LoVo (cell line): ENCODE data around the gene GJB5.
A peak's percentile ranks its signal among the peaks of the same experiment; 100 is the strongest.
"Not testable (repeated sequence)": the region's sequence is repeated elsewhere in the genome, so short reads cannot be mapped to it uniquely, and the experiment has no call there.

Experiments
- DNase-seq: peaks from one replicate; pipeline ENCODE4 v3.0.0-alpha.2; 2016; ENCODE audit warnings: low spot score

GJB5 gene

DNA sequence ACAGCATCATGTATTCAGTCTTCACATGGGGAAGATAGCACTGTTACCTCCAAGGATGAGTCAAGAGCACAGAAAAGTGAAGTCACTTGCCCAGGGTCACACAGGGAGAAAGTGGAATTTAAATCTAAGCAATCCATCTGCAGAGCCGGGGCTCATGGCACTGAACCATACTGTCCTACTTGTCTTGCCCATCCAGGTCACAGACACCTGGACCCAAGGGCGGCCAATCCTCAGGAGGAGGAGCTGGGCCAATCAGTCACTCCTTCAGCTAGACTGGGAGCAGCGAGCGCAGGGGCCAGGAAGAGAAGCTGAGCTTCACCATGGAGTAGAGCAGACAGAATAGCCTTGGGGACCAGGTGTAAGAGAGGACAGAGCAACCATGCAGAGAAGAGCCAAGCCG, 9.2 kb upstream of the GJB5 start:
- no peak for DNase-seq

GRCh38 chr1:34746101-34746500, 8.7 kb upstream of the GJB5 start:
- no peak for DNase-seq

DNA sequence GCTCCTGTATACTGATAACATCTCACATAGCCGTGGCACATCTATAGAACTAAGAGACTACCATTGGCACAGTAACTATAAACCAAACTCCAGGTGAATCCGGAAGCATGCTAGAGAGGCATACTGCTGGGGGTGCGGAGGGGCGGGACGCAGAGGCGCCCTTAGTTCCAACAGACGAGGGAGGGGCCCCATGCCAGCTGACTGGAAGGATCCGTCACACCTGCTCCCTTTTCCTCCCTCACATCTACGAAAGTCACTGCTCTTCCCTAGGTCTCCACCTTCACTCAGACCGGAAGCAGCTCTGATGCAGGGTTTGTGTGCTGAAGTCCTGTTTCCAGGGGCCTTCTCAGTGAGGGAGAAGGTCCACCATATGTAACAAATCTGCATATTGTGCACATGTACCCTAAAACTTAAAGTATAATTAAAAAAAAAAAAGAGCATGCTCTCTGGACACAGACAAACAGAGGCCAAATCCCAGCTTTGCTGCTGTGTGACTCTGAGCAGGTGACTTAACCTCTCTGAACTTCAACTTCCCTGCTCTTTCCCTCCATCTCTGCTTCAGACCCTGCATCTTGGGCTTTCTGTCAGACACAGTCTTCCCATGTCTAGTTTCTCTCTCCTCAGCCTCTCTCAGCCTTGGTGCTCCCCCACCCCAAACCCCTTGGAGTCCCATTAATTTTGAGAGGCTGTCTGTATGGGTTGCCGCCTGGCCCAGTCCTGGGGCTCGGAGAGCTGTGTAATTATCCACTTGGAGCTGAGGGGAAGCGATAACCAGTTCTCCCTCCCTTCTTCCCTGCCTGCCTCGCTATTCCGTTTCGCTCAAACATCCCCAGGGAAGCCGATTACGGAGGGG, 7.8 kb upstream of the GJB5 start:
- DNase-seq = no peak

GRCh38 chr1:34747638-34747941, 7.3 kb upstream of the GJB5 start:
- no peak for DNase-seq

DNA sequence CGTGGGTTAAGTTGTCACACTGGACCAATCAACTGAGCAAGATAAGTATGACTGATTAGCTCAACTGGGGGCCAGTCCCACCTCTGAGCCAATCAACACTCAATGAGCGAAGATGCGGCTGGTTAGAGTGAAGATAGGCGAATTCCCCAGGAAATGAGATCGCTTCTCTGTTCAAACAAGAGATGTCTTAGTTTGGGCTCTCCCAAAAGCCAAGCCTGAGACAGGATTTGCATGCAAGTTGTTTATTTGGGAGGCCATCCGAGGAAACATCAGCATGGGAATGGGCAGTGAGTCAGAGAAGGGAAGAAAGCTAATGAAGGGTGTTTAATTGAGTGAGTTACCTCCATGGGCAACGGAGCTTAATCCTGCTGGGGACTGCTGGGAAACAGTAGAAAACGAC, 4.9 kb upstream of the GJB5 start:
- no peak for DNase-seq

DNA sequence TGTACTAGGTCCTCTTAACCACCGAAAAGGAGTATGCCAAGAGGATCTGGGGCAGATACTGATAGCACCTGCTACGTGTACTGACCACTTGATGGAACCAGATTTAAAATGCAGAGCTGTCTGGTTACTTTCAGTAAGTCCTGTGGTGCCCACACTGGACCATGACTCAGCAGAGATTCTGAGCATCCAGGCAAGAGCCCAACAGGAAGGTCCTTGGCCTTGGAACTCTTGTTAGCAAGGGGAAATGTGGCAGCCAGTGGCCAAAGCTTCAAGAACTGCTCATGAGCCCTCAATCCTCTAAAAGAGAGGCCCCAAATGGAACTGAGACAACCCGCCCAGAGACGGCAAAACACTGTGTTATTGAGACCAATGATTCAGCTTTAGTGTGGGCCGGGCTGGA, 4.2 kb upstream of the GJB5 start:
- no peak for DNase-seq

- DNase-seq = no peak
Measured at GRCh38 chr1:34753163-34753562, 1.7 kb upstream of the GJB5 start.

- no peak for DNase-seq
Measured at GRCh38 chr1:34755961-34756360, 1.1 kb downstream of the GJB5 start.

GRCh38 chr1:34757386-34757785, 2.5 kb downstream of the GJB5 start:
- DNase-seq = no peak

- DNase-seq = no peak
Measured at GRCh38 chr1:34758751-34759150, 3.9 kb downstream of the GJB5 start.

- DNase-seq = peak; percentile 82
Measured at GRCh38 chr1:34759503-34760357, 4.9 kb downstream of the GJB5 start, which contains the start of gene GJB4. Gene GJB4 (plus strand): TSS chr1:34759740. CDS start chr1:34761255, 1,515 bp downstream.

DNA sequence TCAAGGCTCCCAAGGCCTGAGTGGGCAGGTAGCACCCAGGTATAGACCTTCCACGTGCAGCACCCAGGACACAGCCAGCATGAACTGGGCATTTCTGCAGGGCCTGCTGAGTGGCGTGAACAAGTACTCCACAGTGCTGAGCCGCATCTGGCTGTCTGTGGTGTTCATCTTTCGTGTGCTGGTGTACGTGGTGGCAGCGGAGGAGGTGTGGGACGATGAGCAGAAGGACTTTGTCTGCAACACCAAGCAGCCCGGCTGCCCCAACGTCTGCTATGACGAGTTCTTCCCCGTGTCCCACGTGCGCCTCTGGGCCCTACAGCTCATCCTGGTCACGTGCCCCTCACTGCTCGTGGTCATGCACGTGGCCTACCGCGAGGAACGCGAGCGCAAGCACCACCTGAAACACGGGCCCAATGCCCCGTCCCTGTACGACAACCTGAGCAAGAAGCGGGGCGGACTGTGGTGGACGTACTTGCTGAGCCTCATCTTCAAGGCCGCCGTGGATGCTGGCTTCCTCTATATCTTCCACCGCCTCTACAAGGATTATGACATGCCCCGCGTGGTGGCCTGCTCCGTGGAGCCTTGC, 6.4 kb downstream of the GJB5 start:
- DNase-seq = no peak

DNA sequence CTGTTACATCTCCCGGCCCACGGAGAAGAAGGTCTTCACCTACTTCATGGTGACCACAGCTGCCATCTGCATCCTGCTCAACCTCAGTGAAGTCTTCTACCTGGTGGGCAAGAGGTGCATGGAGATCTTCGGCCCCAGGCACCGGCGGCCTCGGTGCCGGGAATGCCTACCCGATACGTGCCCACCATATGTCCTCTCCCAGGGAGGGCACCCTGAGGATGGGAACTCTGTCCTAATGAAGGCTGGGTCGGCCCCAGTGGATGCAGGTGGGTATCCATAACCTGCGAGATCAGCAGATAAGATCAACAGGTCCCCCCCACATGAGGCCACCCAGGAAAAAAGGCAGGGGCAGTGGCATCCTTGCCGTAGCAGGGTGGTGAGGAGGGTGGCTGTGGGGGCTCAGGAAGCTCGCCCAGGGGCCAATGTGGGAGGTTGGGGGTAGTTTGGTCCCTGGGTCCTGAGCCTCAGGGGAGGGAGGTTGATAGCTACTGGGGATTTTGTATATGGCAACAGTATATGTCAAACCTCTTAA, 7.0 kb downstream of the GJB5 start:
- no peak for DNase-seq

DNA sequence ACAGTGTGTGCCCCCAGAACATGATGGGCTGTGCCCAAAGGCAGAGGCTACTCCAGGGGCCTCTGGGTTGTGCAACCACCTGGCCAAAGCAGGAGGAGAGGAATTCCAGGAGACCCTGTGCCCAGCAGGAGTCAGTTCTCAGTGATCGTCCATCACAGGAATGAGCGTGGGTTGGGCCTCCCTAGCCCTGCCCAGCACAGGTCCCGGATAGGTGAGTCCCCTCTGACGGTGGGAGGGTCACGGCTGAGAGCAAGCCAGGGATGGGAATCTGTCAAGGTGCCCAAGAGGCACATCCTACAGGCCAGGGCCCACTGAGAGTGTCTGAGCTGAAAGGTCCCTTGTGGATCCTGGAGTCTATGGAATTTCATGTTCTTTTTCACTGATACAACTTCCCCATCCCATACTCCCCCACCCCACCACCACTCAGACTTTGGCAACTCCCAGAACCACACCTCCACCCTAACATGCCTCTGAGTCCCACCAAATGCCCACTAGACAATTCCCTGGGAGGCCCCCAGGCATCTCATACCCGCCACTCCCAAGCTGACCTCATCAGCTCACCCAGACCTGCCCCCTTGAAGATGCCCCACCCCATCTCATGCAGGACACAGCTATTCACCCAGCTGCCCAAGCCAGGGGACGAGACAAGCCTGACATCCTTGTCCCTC, 7.8 kb downstream of the GJB5 start:
- DNase-seq = peak; percentile 68

GRCh38 chr1:34763142-34763781, 8.4 kb downstream of the GJB5 start:
- peak; percentile 91 for DNase-seq

GRCh38 chr1:34768856-34769255, 14.0 kb downstream of the GJB5 start:
- no peak for DNase-seq

DNA sequence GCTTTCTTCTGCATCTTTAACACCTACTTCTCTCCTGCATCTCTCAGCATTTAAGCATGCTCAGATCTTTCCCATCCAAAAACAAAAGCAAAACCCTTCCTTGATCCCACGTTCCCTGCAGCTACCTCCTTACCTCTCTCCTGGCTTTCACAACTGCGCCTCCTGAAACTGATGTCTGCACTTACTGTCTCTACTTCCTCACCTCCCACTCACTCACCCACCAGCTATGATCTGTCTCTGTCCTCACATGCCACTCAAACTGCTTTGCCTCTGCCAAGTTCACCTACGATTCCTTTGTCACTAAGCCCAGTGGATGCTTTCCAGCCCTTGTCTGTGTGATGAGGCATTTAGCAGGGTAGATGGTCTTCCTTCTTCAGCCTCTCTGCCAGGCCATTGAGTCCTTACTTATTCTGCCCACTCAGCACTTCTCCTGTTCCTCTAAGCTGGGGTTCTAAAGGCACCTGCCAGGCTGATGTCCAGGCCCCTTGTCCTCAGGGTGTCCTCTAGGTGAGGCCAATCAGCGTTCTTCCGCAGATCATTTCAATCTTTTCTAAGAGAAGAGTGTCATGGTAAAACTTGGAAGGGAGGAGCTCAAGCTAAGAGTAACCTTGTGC, 16.2 kb downstream of the GJB5 start:
- no peak for DNase-seq

DNA sequence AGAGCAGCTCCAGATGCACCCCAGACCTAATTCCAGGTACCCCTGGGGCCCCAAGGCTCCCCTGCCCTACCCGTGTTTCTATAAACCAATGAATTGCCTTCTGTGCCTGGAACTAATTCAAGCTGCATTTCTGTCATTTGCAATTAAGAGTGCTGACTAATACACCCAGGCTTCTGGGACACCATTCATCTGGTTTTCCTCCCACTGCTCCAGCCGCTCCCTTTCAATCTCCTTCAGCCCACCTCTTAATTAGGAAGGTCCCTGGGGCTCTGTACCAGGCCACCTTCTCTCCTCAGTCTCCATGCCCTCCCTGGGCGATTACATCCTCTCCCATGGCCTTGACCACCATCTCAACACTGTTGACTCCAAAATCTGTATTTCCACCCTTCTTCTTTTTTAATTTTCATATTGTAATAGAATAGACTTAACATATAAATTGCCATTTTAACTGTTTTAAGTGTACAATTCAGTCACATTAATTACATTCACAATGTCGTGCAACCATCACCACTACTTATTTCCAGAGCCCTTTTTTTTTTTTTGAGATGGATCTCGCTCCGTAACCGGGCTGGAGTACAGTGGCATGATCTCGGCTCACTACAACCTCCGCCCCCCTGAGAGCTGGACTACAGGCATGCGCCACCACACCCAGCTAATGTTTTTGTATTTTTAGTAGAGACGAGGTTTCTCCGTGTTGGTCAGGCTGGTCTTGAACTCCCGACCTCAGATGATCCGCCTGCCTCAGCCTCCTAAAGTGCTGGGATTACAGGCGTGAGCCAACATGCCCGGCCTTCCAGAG, 16.9 kb downstream of the GJB5 start:
- DNase-seq = no peak

DNA sequence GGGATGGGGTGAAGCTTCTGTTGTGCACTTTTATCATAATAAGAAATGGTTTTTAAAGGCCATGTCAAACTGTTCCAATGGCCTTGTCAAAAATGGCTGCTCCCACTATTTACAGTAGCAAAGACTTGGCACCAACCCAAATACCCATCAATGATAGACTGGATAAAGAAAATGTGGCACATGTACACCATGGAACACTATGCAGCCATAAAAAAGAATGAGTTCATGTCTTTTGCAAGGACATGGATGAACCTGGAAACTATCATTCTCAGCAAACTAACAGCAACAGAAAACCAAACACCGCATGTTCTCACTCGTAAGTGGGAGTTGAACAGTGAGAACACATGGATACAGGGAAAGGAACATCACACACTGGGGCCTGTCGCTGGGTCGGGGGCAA, 18.3 kb downstream of the GJB5 start:
- not testable (repeated sequence) for DNase-seq

- no peak for DNase-seq
Measured at GRCh38 chr1:34774957-34775356, 20.1 kb downstream of the GJB5 start.
